ENCODE measurements around the gene LPCAT2. TPM values are rescaled to one million over a fixed set of nuclear protein-coding genes. Genes with fewer than 3 reads are reported as not detected.

Gene LPCAT2
- total and polyA plus RNA-seq, 12 donors, result 4.0 to 10.9 (median 7.0) TPM

- H3K27ac ChIP-seq, result peak within 1 kb of the TSS; percentile 79 to 92 (median 88)
- DNase-seq (peak; percentile 77 to 81), ATAC-seq (peak; percentile 63 to 77 (median 71))
- H3K27me3 ChIP-seq, result peaks cover 0 to 41% (median 4%) of the 10 kb centered on the region in 7 donors
- H3K36me3 ChIP-seq, result peaks cover 0 to 17% (median 6%) of the 10 kb centered on the region in 9 donors
- peak within 1 kb of the TSS; percentile 44 to 76 (median 63) for H3K4me3 ChIP-seq
- intact Hi-C loops (cut with DNase I), result no loop called here
- H3K9me3 ChIP-seq, result no peaks in the 10 kb centered on the region
- WGBS, 2 donors, result 1 to 2% methylated on average over 45 to 46 of the region's 46 CpGs
- peaks cover 0 to 52% (median 21%) of the 10 kb centered on the region in 9 donors for H3K4me1 ChIP-seq
- TF ChIP-seq, protein P1, sequence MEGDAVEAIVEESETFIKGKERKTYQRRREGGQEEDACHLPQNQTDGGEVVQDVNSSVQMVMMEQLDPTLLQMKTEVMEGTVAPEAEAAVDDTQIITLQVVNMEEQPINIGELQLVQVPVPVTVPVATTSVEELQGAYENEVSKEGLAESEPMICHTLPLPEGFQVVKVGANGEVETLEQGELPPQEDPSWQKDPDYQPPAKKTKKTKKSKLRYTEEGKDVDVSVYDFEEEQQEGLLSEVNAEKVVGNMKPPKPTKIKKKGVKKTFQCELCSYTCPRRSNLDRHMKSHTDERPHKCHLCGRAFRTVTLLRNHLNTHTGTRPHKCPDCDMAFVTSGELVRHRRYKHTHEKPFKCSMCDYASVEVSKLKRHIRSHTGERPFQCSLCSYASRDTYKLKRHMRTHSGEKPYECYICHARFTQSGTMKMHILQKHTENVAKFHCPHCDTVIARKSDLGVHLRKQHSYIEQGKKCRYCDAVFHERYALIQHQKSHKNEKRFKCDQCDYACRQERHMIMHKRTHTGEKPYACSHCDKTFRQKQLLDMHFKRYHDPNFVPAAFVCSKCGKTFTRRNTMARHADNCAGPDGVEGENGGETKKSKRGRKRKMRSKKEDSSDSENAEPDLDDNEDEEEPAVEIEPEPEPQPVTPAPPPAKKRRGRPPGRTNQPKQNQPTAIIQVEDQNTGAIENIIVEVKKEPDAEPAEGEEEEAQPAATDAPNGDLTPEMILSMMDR (IDR thresholded peaks at IDR 0.05), result no peak
Measured at GRCh38 chr16:55478827-55479429, 29.9 kb upstream of the LPCAT2 start, which contains the start of gene MMP2. Gene MMP2 (plus strand): TSS chr16:55479198. CDS start chr16:55479480, 282 bp downstream.

DNA sequence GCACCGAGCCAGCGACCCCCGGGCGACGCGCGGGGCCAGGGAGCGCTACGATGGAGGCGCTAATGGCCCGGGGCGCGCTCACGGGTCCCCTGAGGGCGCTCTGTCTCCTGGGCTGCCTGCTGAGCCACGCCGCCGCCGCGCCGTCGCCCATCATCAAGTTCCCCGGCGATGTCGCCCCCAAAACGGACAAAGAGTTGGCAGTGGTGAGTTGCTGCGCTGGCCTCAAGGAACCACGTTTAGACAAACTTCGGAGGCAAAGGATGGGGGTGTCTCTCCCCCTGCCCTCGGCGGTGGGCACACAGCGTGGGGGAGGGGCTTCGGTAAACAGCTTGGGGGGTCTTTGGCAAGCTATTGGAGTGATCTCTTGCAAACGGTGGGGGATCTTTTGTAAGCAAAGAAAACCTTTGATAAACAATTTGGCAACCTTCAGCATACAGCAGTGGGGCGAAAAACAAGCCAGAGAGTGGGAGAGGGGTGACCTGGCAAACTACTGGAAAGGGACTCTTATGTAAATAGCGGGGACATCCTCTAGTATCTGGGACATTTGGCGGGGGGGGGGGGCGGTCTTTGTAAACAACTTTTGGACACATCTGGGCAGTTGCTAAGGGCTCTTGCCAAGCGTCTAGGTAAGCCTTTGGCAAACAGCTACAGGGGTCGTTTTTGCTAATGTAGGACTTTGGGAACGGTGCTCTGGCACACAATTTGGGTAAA is 29.3 kb upstream of the LPCAT2 start:
- Histone ChIP-seq H3K4me1 (peaks cover 0 to 52% (median 21%) of the 10 kb centered on the region in 9 donors), H3K36me3 (peaks cover 0 to 23% (median 6%) of the 10 kb centered on the region in 9 donors)

DNA sequence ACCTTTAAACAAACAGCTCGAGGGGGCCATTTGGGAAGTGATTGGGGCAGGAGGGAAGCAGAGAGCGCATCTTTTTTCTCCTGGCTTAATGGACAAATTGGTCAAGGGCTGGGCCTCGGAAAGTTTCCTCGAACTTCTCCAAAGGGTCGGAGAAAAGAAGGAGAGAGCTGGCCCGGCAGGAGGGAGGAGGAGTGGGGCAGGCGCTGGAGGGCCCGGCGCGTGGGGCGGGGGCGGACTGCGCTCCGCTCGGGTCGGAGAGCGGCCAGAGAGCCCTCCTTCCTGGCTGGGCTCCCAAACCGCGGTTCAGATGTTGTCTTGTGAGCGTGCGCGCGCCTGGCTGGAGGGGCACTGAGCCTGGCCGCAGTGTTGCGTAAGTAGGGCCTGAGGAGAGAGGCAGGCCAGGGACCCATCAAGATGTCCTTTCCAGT is 28.6 kb upstream of the LPCAT2 start:
- 0 to 2% methylated on average over 25 of the region's 25 CpGs for WGBS, 2 donors
- ATAC-seq (peak; percentile 69 to 81 (median 75)), DNase-seq (peak; percentile 84 to 87)
- Histone ChIP-seq H3K4me1 (peaks cover 0 to 49% (median 21%) of the 10 kb centered on the region in 9 donors), H3K36me3 (peaks cover 0 to 30% (median 6%) of the 10 kb centered on the region in 9 donors), H3K4me3 (peak overlapping the region in 9 of 10 donors; percentile 44 to 76 (median 66)), H3K9me3 (no peaks in the 10 kb centered on the region), H3K27ac (peak overlapping the region; percentile 79 to 92 (median 88)), H3K27me3 (peaks cover 0 to 41% (median 4%) of the 10 kb centered on the region in 7 donors)
- intact Hi-C loops (cut with DNase I), result no loop called here
- TF ChIP-seq, protein P1 (IDR thresholded peaks at IDR 0.05), result no peak

More for the DNA sequence above, 29.3 kb upstream of the LPCAT2 start:
- ATAC-seq (peak in 1 of 8 donors; percentile 3), DNase-seq (no peak)
- H3K9me3 ChIP-seq, result no peaks in the 10 kb centered on the region
- TF ChIP-seq, protein P1 (IDR thresholded peaks at IDR 0.05), result no peak
- intact Hi-C loops (cut with DNase I), result no loop called here
- WGBS, 2 donors, result 0 to 1% methylated on average over 41 of the region's 41 CpGs
- H3K4me3 ChIP-seq, result peak overlapping the region; percentile 44 to 76 (median 63)
- peaks cover 0 to 41% (median 4%) of the 10 kb centered on the region in 7 donors for H3K27me3 ChIP-seq
- peak overlapping the region; percentile 79 to 92 (median 88) for H3K27ac ChIP-seq

GRCh38 chr16:55481023-55481422 is 27.8 kb upstream of the LPCAT2 start:
- WGBS, 2 donors, result 73 to 83% methylated on average over 4 of the region's 4 CpGs
- TF ChIP-seq, protein P1 (IDR thresholded peaks at IDR 0.05), result no peak
- intact Hi-C loops (cut with DNase I), result no loop called here
- Histone ChIP-seq H3K36me3 (peaks cover 0 to 38% (median 6%) of the 10 kb centered on the region in 9 donors), H3K27ac (peak overlapping the region in 6 of 10 donors; percentile 45 to 92 (median 88)), H3K27me3 (peaks cover 0 to 41% (median 4%) of the 10 kb centered on the region in 7 donors), H3K4me1 (peaks cover 0 to 44% (median 21%) of the 10 kb centered on the region in 9 donors), H3K9me3 (no peaks in the 10 kb centered on the region), H3K4me3 (peak overlapping the region in 9 of 10 donors; percentile 44 to 76 (median 66))
- ATAC-seq (no peak), DNase-seq (no peak)
